NB4 (cell line): ENCODE data around the gene GRIA2.

Source experiments
- CTCF ChIP-seq: IDR thresholded peaks from one replicate; pipeline ENCODE4 v1.5.1; 2012; ENCODE audit warnings: low read depth, low read length
- POLR2A ChIP-seq: IDR thresholded peaks from 2 replicates; pipeline ENCODE4 v1.6.1; 2011; ENCODE audit warnings: mild to moderate bottlenecking; ENCODE audit not compliant: insufficient read length; ENCODE audit errors: extremely low read depth

- TF ChIP-seq CTCF (no peak), POLR2A (no peak)
These were observed 92.2 kb downstream of the GRIA2 start for GRCh38 chr4:157312702-157313101.
